ENCODE results near the gene CEP135. TPM values are rescaled to one million over a fixed set of nuclear protein-coding genes. Genes with fewer than 3 reads are reported as not detected.

The CEP135 gene
- total and polyA plus RNA-seq, 8 donors = 1.3 to 4.3 (median 1.9) TPM

DNA sequence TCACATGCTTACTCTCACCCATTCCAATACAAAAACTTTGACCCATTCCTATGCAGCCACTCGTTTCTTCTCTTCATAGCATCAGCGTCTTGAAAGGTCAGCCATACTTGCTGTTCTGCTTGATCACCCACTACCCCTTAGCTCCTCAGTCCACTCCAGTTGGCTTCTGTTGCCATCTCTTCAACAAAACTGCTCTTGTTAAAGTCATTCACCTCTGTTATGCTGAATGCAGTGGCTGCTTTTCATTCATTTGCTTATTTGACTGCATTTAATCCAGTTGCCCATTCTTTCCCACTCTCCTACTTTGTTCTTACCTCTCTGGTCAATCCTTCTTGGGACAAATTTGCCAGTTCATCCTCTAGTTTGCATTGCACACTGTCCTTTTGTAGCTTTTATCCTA, 24.9 kb downstream of the CEP135 start:
- FAIRE-seq (no peak), ATAC-seq (no peak), DNase-seq (no peak)
- WGBS, 2 donors = 88 to 91% methylated on average over 2 of the region's 2 CpGs
- no peak for TF ChIP-seq CTCF (IDR thresholded peaks at IDR 0.05)
- H3K4me3 ChIP-seq = no peak overlapping the region
- no peaks in the 10 kb centered on the region for H3K27me3 ChIP-seq
- H3K27ac ChIP-seq = no peak overlapping the region
- H3K36me3 ChIP-seq = no peaks in the 10 kb centered on the region
- no peaks in the 10 kb centered on the region for H3K4me1 ChIP-seq
- intact Hi-C loops (cut with DNase I) = no loop called here
- H3K9me3 ChIP-seq = peaks cover 0 to 2% (median 0%) of the 10 kb centered on the region in 4 donors

DNA sequence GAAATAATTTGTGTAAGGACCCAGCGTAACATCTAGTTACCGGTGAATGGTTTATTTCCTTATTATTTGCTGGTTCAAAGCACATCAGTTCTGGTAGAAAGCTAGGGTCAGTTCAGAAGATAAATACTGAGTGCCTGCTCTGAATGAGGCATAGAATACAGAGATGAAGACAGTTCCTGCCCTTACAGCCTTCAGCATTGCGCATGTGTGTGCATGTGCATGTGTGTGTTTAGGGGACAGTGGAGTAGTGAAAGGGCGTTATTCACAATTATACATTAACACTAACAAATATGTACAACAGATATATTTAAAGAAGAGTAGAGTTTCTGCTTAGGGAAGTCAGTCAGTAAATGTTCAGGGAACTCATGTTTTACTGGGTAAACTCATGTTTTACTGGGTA, 29.1 kb downstream of the CEP135 start:
- no peak for TF ChIP-seq CTCF (IDR thresholded peaks at IDR 0.05)
- Histone ChIP-seq H3K36me3 (peaks cover 0 to 6% (median 0%) of the 10 kb centered on the region in 3 donors), H3K27me3 (no peaks in the 10 kb centered on the region), H3K4me3 (no peak overlapping the region), H3K4me1 (no peaks in the 10 kb centered on the region), H3K27ac (no peak overlapping the region), H3K9me3 (no peaks in the 10 kb centered on the region)
- intact Hi-C loops (cut with DNase I) = no loop called here
- FAIRE-seq = no peak
- ATAC-seq = no peak
- 96 to 97% methylated on average over 4 of the region's 4 CpGs for WGBS, 2 donors
- DNase-seq = no peak

GRCh38 chr4:55979562-55979961, 30.8 kb downstream of the CEP135 start:
- FAIRE-seq (no peak), ATAC-seq (no peak), DNase-seq (no peak)
- 76 to 91% methylated on average over 3 of the region's 3 CpGs for WGBS, 2 donors
- Histone ChIP-seq H3K36me3 (peaks cover 0 to 6% (median 0%) of the 10 kb centered on the region in 3 donors), H3K4me3 (no peak overlapping the region), H3K27ac (no peak overlapping the region), H3K27me3 (no peaks in the 10 kb centered on the region), H3K4me1 (no peaks in the 10 kb centered on the region), H3K9me3 (no peaks in the 10 kb centered on the region)
- intact Hi-C loops (cut with DNase I) = no loop called here
- TF ChIP-seq CTCF (IDR thresholded peaks at IDR 0.05) = no peak

DNA sequence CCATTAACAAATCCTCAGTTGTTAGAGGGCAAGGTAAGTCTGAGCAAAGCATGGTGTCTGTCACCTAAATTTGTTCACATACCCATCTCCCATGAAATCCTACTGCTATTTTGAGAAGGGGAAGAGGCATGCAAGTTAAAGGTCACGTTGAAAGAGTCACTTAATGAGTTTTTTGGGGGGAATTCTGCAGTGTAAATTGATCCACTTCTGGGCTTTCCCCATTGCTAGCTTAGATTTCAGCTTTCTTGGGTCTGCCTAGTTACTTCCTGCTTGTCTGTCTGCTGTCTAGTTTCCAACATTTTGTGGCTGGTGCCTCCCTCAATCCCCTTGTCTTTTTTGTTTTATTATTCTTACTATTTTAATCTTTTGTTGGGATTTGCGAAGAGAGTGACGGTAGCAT, 32.0 kb downstream of the CEP135 start:
- H3K4me3 ChIP-seq = no peak overlapping the region
- H3K9me3 ChIP-seq = no peaks in the 10 kb centered on the region
- DNase-seq (no peak), ATAC-seq (no peak), FAIRE-seq (no peak)
- H3K4me1 ChIP-seq = no peaks in the 10 kb centered on the region
- no peak overlapping the region for H3K27ac ChIP-seq
- 87 to 90% methylated on average over 3 of the region's 3 CpGs for WGBS, 2 donors
- H3K27me3 ChIP-seq = no peaks in the 10 kb centered on the region
- intact Hi-C loops (cut with DNase I) = no loop called here
- TF ChIP-seq CTCF (IDR thresholded peaks at IDR 0.05) = no peak
- peaks cover 0 to 6% (median 0%) of the 10 kb centered on the region in 3 donors for H3K36me3 ChIP-seq

DNA sequence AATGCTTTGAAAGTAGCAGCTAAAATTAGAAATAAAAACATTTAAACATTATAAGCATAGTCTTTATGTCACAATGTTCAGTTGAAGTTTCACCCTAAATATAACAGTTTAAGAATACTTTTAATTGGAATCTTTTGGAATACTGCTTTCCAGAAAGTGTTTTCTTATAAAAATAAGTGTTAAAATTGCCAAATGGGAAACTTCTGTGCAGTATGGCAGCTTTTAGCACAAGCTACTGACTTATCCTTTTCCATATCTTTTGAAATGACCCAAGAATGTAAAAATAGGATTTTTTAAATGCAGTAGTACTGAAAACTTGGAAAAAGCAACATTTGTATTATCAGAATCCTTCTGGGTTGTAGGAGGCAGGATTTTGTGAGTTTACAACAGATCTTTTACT, 34.2 kb downstream of the CEP135 start:
- Histone ChIP-seq H3K27me3 (no peaks in the 10 kb centered on the region), H3K36me3 (peaks cover 0 to 6% (median 0%) of the 10 kb centered on the region in 3 donors), H3K9me3 (no peaks in the 10 kb centered on the region), H3K4me3 (no peak overlapping the region), H3K27ac (no peak overlapping the region), H3K4me1 (no peaks in the 10 kb centered on the region)
- FAIRE-seq (no peak), ATAC-seq (no peak), DNase-seq (no peak)
- intact Hi-C loops (cut with DNase I) = no loop called here
- TF ChIP-seq CTCF (IDR thresholded peaks at IDR 0.05) = no peak
